ENCODE data around the gene PRKCH.
A peak's percentile ranks its signal among the peaks of the same experiment; 100 is the strongest.

The PRKCH gene

GRCh38 chr14:61544448-61545330 is 223.3 kb downstream of the PRKCH start:
- DNase-seq: no peak
- Histone ChIP-seq H3K14ac (ENCODE audit: low read length in 2 of 2) (no peak overlapping the region), H3K9ac (ENCODE audit: low read length) (no peak overlapping the region), H2AFZ (ENCODE audit: low read depth, low read length) (no peak overlapping the region), H4K8ac (ENCODE audit: low read length) (peak overlapping the region; percentile 45), H2AK5ac (ENCODE audit: low read length, severe bottlenecking) (peak overlapping the region; percentile 60), H3K27ac (ENCODE audit: low read length, poor library complexity, severe bottlenecking) (no peak overlapping the region), H2BK12ac (ENCODE audit: low read length in 2 of 2) (peak overlapping the region; percentile 38 to 98), H2BK120ac (ENCODE audit: low read depth, low read length) (no peak overlapping the region), H3K4me1 (ENCODE audit: control insufficient read depth, insufficient read depth, low read depth, low read length) (peaks cover 18% of the 10 kb centered on the region), H3K4me2 (ENCODE audit: low read length, poor library complexity, severe bottlenecking) (no peak overlapping the region), H3K27me3 (ENCODE audit: control insufficient read depth in 1 of 2, insufficient read depth in 1 of 2, low read length in 2 of 2) (no peaks in the 10 kb centered on the region), H3K36me3 (ENCODE audit: control insufficient read depth in 1 of 2, insufficient read depth in 2 of 2, low read depth in 1 of 2, low read length in 2 of 2) (no peaks in the 10 kb centered on the region), H3K18ac (ENCODE audit: low read depth in 1 of 2, low read length in 2 of 2) (peak overlapping the region; percentile 55 to 59), H3K23ac (ENCODE audit: low read length in 2 of 2) (no peak overlapping the region), H3K4me3 (ENCODE audit: insufficient read depth in 1 of 2, low read depth in 1 of 2, low read length in 2 of 2) (no peak overlapping the region), H4K91ac (ENCODE audit: low read length) (peak overlapping the region; percentile 52), H3K9me3 (ENCODE audit: control insufficient read depth, low read length) (no peaks in the 10 kb centered on the region), H3K79me1 (replicated peaks; ENCODE audit: low read length, poor library complexity, severe bottlenecking) (peaks cover 5% of the 10 kb centered on the region), H2BK15ac (ENCODE audit: low read depth, poor library complexity, severe bottlenecking) (peak overlapping the region; percentile 55), H3K4ac (ENCODE audit: low read depth in 1 of 2, low read length in 2 of 2) (peak overlapping the region; percentile 35 to 76), H2BK5ac (ENCODE audit: low read depth, low read length, poor library complexity, severe bottlenecking) (no peak overlapping the region)
- WGBS: 90% methylated on average over 14 of the region's 14 CpGs

- Histone ChIP-seq H2BK5ac (ENCODE audit: low read depth, low read length, poor library complexity, severe bottlenecking) (no peak overlapping the region), H3K14ac (ENCODE audit: low read length in 2 of 2) (peak overlapping the region in 1 of 2 experiments; percentile 8), H2BK12ac (ENCODE audit: low read length in 2 of 2) (peak overlapping the region; percentile 46 to 76), H4K91ac (ENCODE audit: low read length) (peak overlapping the region; percentile 70), H3K4me3 (ENCODE audit: insufficient read depth in 1 of 2, low read depth in 1 of 2, low read length in 2 of 2) (no peak overlapping the region), H3K9me3 (ENCODE audit: control insufficient read depth, low read length) (no peaks in the 10 kb centered on the region), H3K4me2 (ENCODE audit: low read length, poor library complexity, severe bottlenecking) (no peak overlapping the region), H4K8ac (ENCODE audit: low read length) (no peak overlapping the region), H3K23ac (ENCODE audit: low read length in 2 of 2) (no peak overlapping the region), H3K27ac (ENCODE audit: low read length, poor library complexity, severe bottlenecking) (no peak overlapping the region), H2BK15ac (ENCODE audit: low read depth, poor library complexity, severe bottlenecking) (no peak overlapping the region), H2BK120ac (ENCODE audit: low read depth, low read length) (no peak overlapping the region), H3K9ac (ENCODE audit: low read length) (no peak overlapping the region), H2AK5ac (ENCODE audit: low read length, severe bottlenecking) (peak overlapping the region; percentile 66), H3K4me1 (ENCODE audit: control insufficient read depth, insufficient read depth, low read depth, low read length) (peaks cover 20% of the 10 kb centered on the region), H3K18ac (ENCODE audit: low read depth in 1 of 2, low read length in 2 of 2) (peak overlapping the region in 1 of 2 experiments; percentile 72), H3K4ac (ENCODE audit: low read depth in 1 of 2, low read length in 2 of 2) (peak overlapping the region in 1 of 2 experiments; percentile 49), H2AFZ (ENCODE audit: low read depth, low read length) (no peak overlapping the region), H3K27me3 (ENCODE audit: control insufficient read depth in 1 of 2, insufficient read depth in 1 of 2, low read length in 2 of 2) (no peaks in the 10 kb centered on the region), H3K79me1 (replicated peaks; ENCODE audit: low read length, poor library complexity, severe bottlenecking) (peaks cover 5% of the 10 kb centered on the region), H3K36me3 (ENCODE audit: control insufficient read depth in 1 of 2, insufficient read depth in 2 of 2, low read depth in 1 of 2, low read length in 2 of 2) (no peaks in the 10 kb centered on the region)
- DNase-seq: no peak
- WGBS: 91% methylated on average over 7 of the region's 7 CpGs
Observed at GRCh38 chr14:61545726-61546455, 224.5 kb downstream of the PRKCH start.

- Histone ChIP-seq H3K27ac (ENCODE audit: low read length, poor library complexity, severe bottlenecking) (peak overlapping the region; percentile 62), H3K4me1 (ENCODE audit: control insufficient read depth, insufficient read depth, low read depth, low read length) (peaks cover 22% of the 10 kb centered on the region), H2AK5ac (ENCODE audit: low read length, severe bottlenecking) (peak overlapping the region; percentile 57), H3K9ac (ENCODE audit: low read length) (no peak overlapping the region), H3K14ac (ENCODE audit: low read length in 2 of 2) (no peak overlapping the region), H4K8ac (ENCODE audit: low read length) (peak overlapping the region; percentile 93), H2BK15ac (ENCODE audit: low read depth, poor library complexity, severe bottlenecking) (no peak overlapping the region), H2BK120ac (ENCODE audit: low read depth, low read length) (peak overlapping the region; percentile 21), H2AFZ (ENCODE audit: low read depth, low read length) (no peak overlapping the region), H3K27me3 (ENCODE audit: control insufficient read depth in 1 of 2, insufficient read depth in 1 of 2, low read length in 2 of 2) (no peaks in the 10 kb centered on the region), H3K79me1 (replicated peaks; ENCODE audit: low read length, poor library complexity, severe bottlenecking) (peaks cover 5% of the 10 kb centered on the region), H3K4ac (ENCODE audit: low read depth in 1 of 2, low read length in 2 of 2) (peak overlapping the region; percentile 42 to 83), H2BK5ac (ENCODE audit: low read depth, low read length, poor library complexity, severe bottlenecking) (peak overlapping the region; percentile 36), H3K18ac (ENCODE audit: low read depth in 1 of 2, low read length in 2 of 2) (peak overlapping the region; percentile 6 to 86), H4K91ac (ENCODE audit: low read length) (peak overlapping the region; percentile 62), H3K4me2 (ENCODE audit: low read length, poor library complexity, severe bottlenecking) (no peak overlapping the region), H3K9me3 (ENCODE audit: control insufficient read depth, low read length) (no peaks in the 10 kb centered on the region), H3K36me3 (ENCODE audit: control insufficient read depth in 1 of 2, insufficient read depth in 2 of 2, low read depth in 1 of 2, low read length in 2 of 2) (no peaks in the 10 kb centered on the region), H3K23ac (ENCODE audit: low read length in 2 of 2) (no peak overlapping the region), H2BK12ac (ENCODE audit: low read length in 2 of 2) (peak overlapping the region in 1 of 2 experiments; percentile 62), H3K4me3 (ENCODE audit: insufficient read depth in 1 of 2, low read depth in 1 of 2, low read length in 2 of 2) (no peak overlapping the region)
- peak; percentile 96 for DNase-seq
- 40% methylated on average over 13 of the region's 14 CpGs for WGBS
Observed at GRCh38 chr14:61547186-61548069, 226.0 kb downstream of the PRKCH start.

Data from mesenchymal stem cell (in vitro differentiated cells and primary cell).